Mucosa of rectum (tissue), 2 donors: ENCODE data around the gene DOCK8.
"Not testable (repeated sequence)": the region's sequence is repeated elsewhere in the genome, so short reads cannot be mapped to it uniquely, and the experiment has no call there.

Source experiments
- H3K27ac ChIP-seq, 2 donors: one replicate each; pipeline ENCODE4 v1.7.0; 2013; ENCODE audit warnings: inconsistent platforms in 2 of 2, low read depth in 2 of 2, low read length in 2 of 2
- H3K27me3 ChIP-seq, 2 donors: one replicate each; pipeline ENCODE4 v1.7.0; 2013; ENCODE audit warnings: low read length in 2 of 2; ENCODE audit not compliant: control insufficient read depth in 2 of 2, insufficient read depth in 2 of 2
- H3K36me3 ChIP-seq, 2 donors: one replicate each; pipeline ENCODE4 v1.7.0; 2013; ENCODE audit warnings: low read length in 2 of 2; ENCODE audit not compliant: control insufficient read depth in 2 of 2, insufficient read depth in 2 of 2
- H3K4me1 ChIP-seq, 2 donors: one replicate each; pipeline ENCODE4 v1.7.0; 2013; ENCODE audit warnings: low read length in 2 of 2, mild to moderate bottlenecking in 1 of 2; ENCODE audit not compliant: control insufficient read depth in 2 of 2, insufficient read depth in 2 of 2
- H3K4me3 ChIP-seq, 2 donors: one replicate each; pipeline ENCODE4 v1.7.0; 2013; ENCODE audit warnings: low read length in 2 of 2
- H3K9ac ChIP-seq, 2 donors: one replicate each; pipeline ENCODE4 v1.7.0; 2013; ENCODE audit warnings: low read length in 2 of 2, low read depth in 1 of 2, mild to moderate bottlenecking in 1 of 2
- H3K9me3 ChIP-seq, 2 donors: one replicate each; pipeline ENCODE4 v1.7.0; 2013; ENCODE audit warnings: low read length in 2 of 2; ENCODE audit not compliant: control insufficient read depth in 2 of 2
- donor health status: healthy.
- donor health status: Normal muscosa, but diverticular disease.

The DOCK8 gene

GRCh38 chr9:224582-225520, 10.2 kb downstream of the DOCK8 start:
- H3K4me3 ChIP-seq, result peak overlapping the region; percentile 33 to 37
- no peak overlapping the region for H3K9ac ChIP-seq
- no peaks in the 10 kb centered on the region for H3K36me3 ChIP-seq
- H3K9me3 ChIP-seq, result no peaks in the 10 kb centered on the region
- H3K27me3 ChIP-seq, result no peaks in the 10 kb centered on the region
- peak overlapping the region; percentile 5 to 17 for H3K27ac ChIP-seq
- peaks cover 0 to 4% of the 10 kb centered on the region in 2 donors for H3K4me1 ChIP-seq

- no peak overlapping the region for H3K27ac ChIP-seq
These were observed 13.2 kb downstream of the DOCK8 start for GRCh38 chr9:227860-228259.

GRCh38 chr9:228929-229695, 14.4 kb downstream of the DOCK8 start:
- H3K27ac ChIP-seq, result no peak overlapping the region

More at GRCh38 chr9:227860-228259, 13.2 kb downstream of the DOCK8 start:
- no peaks in the 10 kb centered on the region for H3K27me3 ChIP-seq
- no peaks in the 10 kb centered on the region for H3K36me3 ChIP-seq
- H3K4me3 ChIP-seq, result no peak overlapping the region
- no peak overlapping the region for H3K9ac ChIP-seq
- H3K4me1 ChIP-seq, result peaks cover 0 to 4% of the 10 kb centered on the region in 2 donors
- H3K9me3 ChIP-seq, result no peaks in the 10 kb centered on the region

GRCh38 chr9:231625-232024, 17.0 kb downstream of the DOCK8 start:
- H3K27ac ChIP-seq, H3K4me1 ChIP-seq, H3K9me3 ChIP-seq, H3K9ac ChIP-seq, H3K27me3 ChIP-seq, H3K36me3 ChIP-seq, H3K4me3 ChIP-seq: not testable (repeated sequence)

More at GRCh38 chr9:228929-229695, 14.4 kb downstream of the DOCK8 start:
- H3K9ac ChIP-seq, result no peak overlapping the region
- H3K9me3 ChIP-seq, result no peaks in the 10 kb centered on the region
- no peaks in the 10 kb centered on the region for H3K36me3 ChIP-seq
- H3K4me3 ChIP-seq, result no peak overlapping the region
- peaks cover 0 to 4% of the 10 kb centered on the region in 2 donors for H3K4me1 ChIP-seq
- H3K27me3 ChIP-seq, result no peaks in the 10 kb centered on the region

DNA sequence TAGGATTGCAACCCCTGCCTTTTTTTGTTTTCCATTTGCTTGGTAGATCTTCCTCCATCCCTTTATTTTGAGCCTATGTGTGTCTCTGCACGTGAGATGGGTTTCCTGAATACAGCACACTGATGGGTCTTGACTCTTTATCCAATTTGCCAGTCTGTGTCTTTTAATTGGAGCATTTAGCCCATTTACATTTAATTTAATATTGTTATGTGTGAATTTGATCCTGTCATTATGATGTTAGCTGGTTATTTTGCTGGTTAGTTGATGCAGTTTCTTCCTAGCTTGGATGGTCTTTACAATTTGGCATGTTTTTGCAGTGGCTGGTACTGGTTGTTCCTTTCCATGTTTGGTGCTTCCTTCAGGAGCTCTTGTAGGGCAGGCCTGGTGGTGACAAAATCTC, 19.0 kb downstream of the DOCK8 start:
- not testable (repeated sequence) for H3K4me3 ChIP-seq, H3K9ac ChIP-seq

DNA sequence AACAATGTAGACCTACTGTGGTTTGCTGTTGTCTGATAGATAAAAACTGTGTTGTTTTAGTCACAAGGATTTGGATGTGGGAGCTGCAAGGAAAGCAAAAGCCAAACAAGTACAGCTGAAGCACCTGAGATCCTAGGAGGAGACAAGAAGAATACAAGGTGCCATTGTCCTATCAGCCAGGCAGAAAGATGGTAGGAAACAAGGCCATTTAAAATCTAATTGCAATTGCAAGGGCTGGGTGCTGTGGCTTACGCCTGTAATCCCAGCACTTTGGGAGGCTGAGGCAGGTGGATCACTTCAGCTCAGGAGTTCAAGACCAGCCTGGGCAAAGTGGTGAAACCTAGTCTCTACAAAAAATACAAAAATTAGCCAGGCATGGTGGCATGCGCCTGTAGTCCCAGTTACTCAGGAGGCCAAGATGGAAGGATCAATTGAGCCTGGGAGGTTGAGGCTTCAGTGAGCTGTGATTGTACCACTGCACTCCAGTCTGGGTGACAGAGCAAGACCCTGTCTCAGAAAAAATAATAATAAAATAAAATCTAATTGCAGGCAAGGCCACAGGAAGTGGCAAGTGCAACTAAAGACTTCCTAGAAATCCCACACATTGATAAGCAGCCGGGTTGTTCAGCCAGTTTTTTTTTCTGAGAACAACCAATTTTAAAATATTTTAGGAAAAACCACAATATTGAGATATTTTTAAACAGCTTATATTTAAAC, 22.6 kb downstream of the DOCK8 start:
- Histone ChIP-seq H3K4me1 (no peaks in the 10 kb centered on the region), H3K27ac (no peak overlapping the region), H3K4me3 (no peak overlapping the region)

More for the DNA sequence above, 19.0 kb downstream of the DOCK8 start:
- not testable (repeated sequence) for H3K9me3 ChIP-seq, H3K27ac ChIP-seq, H3K4me1 ChIP-seq, H3K27me3 ChIP-seq, H3K36me3 ChIP-seq

GRCh38 chr9:237858-238345, 23.2 kb downstream of the DOCK8 start:
- Histone ChIP-seq H3K4me1 (no peaks in the 10 kb centered on the region), H3K36me3 (no peaks in the 10 kb centered on the region), H3K4me3 (no peak overlapping the region), H3K27ac (no peak overlapping the region), H3K9me3 (no peaks in the 10 kb centered on the region), H3K27me3 (no peaks in the 10 kb centered on the region), H3K9ac (no peak overlapping the region)

More for the DNA sequence above, 22.6 kb downstream of the DOCK8 start:
- Histone ChIP-seq H3K9me3 (no peaks in the 10 kb centered on the region), H3K27me3 (no peaks in the 10 kb centered on the region), H3K36me3 (no peaks in the 10 kb centered on the region), H3K9ac (no peak overlapping the region)

DNA sequence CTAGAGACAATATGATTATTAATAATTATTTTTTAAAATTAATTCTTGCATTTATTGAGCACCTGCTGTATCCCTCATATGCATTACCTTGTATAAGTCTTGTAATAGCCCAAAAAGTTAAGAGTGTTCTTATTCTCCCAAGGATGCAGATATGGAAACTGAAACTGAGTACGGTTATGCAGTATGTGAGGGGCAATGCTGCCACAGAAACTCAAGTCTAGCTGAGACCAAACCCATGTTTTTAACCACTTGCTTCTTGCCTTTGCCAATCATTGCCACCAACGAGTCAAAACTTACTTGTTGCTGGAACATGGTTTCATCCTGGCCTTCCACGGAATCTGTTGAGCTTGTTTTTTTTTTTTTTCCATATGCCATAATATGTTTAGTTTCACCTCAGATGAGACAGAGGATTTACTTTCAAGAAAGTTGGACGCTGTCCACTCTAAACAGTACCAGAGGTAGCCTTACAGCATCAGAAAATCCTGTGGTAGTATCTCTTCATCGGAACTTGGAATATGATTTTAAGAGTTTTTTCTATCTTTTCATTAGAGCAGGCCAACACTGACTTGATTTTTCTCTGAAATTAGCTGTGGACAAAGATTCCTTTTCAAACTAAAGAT, 27.9 kb downstream of the DOCK8 start:
- Histone ChIP-seq H3K27me3 (no peaks in the 10 kb centered on the region), H3K4me3 (no peak overlapping the region), H3K36me3 (no peaks in the 10 kb centered on the region), H3K4me1 (no peaks in the 10 kb centered on the region), H3K9me3 (no peaks in the 10 kb centered on the region), H3K9ac (no peak overlapping the region), H3K27ac (no peak overlapping the region)

- Histone ChIP-seq H3K27me3 (no peaks in the 10 kb centered on the region), H3K27ac (no peak overlapping the region), H3K9me3 (no peaks in the 10 kb centered on the region)
These were observed 33.8 kb downstream of the DOCK8 start for GRCh38 chr9:248278-248961.

More at GRCh38 chr9:248278-248961, 33.8 kb downstream of the DOCK8 start:
- no peak overlapping the region for H3K9ac ChIP-seq
- no peaks in the 10 kb centered on the region for H3K4me1 ChIP-seq
- no peaks in the 10 kb centered on the region for H3K36me3 ChIP-seq
- H3K4me3 ChIP-seq, result no peak overlapping the region
